BJ (cell line): ENCODE results near the gene ARRDC2. TPM values are rescaled to one million over a fixed set of nuclear protein-coding genes. Genes with fewer than 3 reads are reported as not detected.

Source experiments
- CTCF ChIA-PET: fragments of 350-600 bp; formaldehyde crosslinking; extraction: SDS; loops from one replicate; lab custom pipeline; 2021; ENCODE audit warnings: antibody characterized with exemption, inconsistent platforms; lab: Yijun Ruan, JAX
- POLR2A ChIA-PET: fragments of 300-600 bp; sonication (Branson Sonifier 250); formaldehyde crosslinking; extraction: SDS; loops from one replicate; lab custom pipeline; 2021; ENCODE audit warnings: antibody characterized with exemption; lab: Charles Lee
- DNase-seq: peaks from one replicate; pipeline ENCODE4 v3.0.0-alpha.2; 2011; ENCODE audit warnings: low read depth
- H3K27me3 ChIP-seq: 2 replicates; pipeline ENCODE4 v1.6.0; 2011; ENCODE audit warnings: low read length; ENCODE audit not compliant: control insufficient read depth, insufficient read depth
- H3K36me3 ChIP-seq: 2 replicates; pipeline ENCODE4 v1.5.1; 2011; ENCODE audit warnings: low read length; ENCODE audit not compliant: control insufficient read depth, insufficient read depth
- H3K4me3 ChIP-seq: 2 replicates; pipeline ENCODE4 v1.5.1; 2011; ENCODE audit warnings: low read depth, mild to moderate bottlenecking, control low read depth, low read length
- CTCF ChIP-seq: IDR thresholded peaks from 2 replicates; pipeline ENCODE4 v1.5.1; 2011; ENCODE audit warnings: low read depth, mild to moderate bottlenecking, control low read depth, inconsistent platforms, low read length, moderate library complexity; ENCODE audit not compliant: insufficient read depth
- polyA plus RNA-seq: library from polyadenylated mRNA; depleted of rRNA; stranded (reverse); fragments of >200 nt; gene quantifications from 2 replicates; pipeline ENCODE4 v1.2.3, GENCODE V29; 2011; rRNA removed
- small RNA-seq: library from RNA; depleted of rRNA; stranded (forward); fragments of <200 nt; gene quantifications from one replicate; pipeline ENCODE3, GENCODE V24; 2012; ENCODE audit warnings: low replicate concordance, low read depth; ENCODE audit not compliant: insufficient read length

The ARRDC2 gene
- polyA plus RNA-seq, 1 experiment, result 6.0 TPM

- TF ChIP-seq CTCF, result no peak
- CTCF ChIA-PET, result interaction anchor here (1.0 to 8.4 kb wide), 5 partner anchors 9 to 217 kb away, joined by 3 to 120 read pairs (median 3); partner anchors contain the start of gene ARRDC2
- no peak for DNase-seq
- Histone ChIP-seq H3K27me3 (no peaks in the 10 kb centered on the region; the same call in 1 of the 2 replicates), H3K4me3 (no peak overlapping the region), H3K36me3 (no peaks in the 10 kb centered on the region)
- POLR2A ChIA-PET, result no interaction called here
These were observed 54.1 kb downstream of the ARRDC2 start for GRCh38 chr19:18062028-18062427.

- DNase-seq, result no peak
- 0 out of 2 replicates have a peak, but pooled peaks have one; percentile 16 for TF ChIP-seq CTCF
- ChIA-PET CTCF (interaction anchor here (1.5 kb wide), 1 partner anchor 56 kb away, joined by 4 read pairs; no protein-coding TSS in a partner anchor), POLR2A (no interaction called here)
- H3K36me3 ChIP-seq, result no peaks in the 10 kb centered on the region
- H3K4me3 ChIP-seq, result no peak overlapping the region
- H3K27me3 ChIP-seq, result no peaks in the 10 kb centered on the region; the same call in 1 of the 2 replicates
These were observed 55.5 kb downstream of the ARRDC2 start for GRCh38 chr19:18063463-18063862.

Small RNAs within 50 kb of the gene (small RNA-seq; reads per million reads assigned to genes)
- not detected for gene RNA5SP468

Other genes starting within 250 kb of the ARRDC2 start
- gene B3GNT3, start 213.0 kb upstream of the ARRDC2 start, polyA plus RNA-seq, result not detected in 2 replicates
- gene INSL3, start 186.7 kb upstream of the ARRDC2 start, polyA plus RNA-seq, result 0.18 TPM in 1 of 2 replicates, not detected in the other
- 3.3 and 6.1 TPM in 2 replicates for gene JAK3, start 160.2 kb upstream of the ARRDC2 start, polyA plus RNA-seq
- gene RPL18A, start 148.3 kb upstream of the ARRDC2 start, polyA plus RNA-seq, result 1,501 and 2,264 TPM in 2 replicates
- not detected in 2 replicates for gene SLC5A5, start 136.2 kb upstream of the ARRDC2 start, polyA plus RNA-seq
- gene CCDC124, start 75.2 kb upstream of the ARRDC2 start, polyA plus RNA-seq, result 37.6 and 40.8 TPM in 2 replicates
- 0.06 and 0.10 TPM in 2 replicates for gene KCNN1, start 41.1 kb upstream of the ARRDC2 start, polyA plus RNA-seq
- 0.10 and 0.13 TPM in 2 replicates for gene IL12RB1, start 78.8 kb downstream of the ARRDC2 start, polyA plus RNA-seq
- gene MAST3, start 89.6 kb downstream of the ARRDC2 start, polyA plus RNA-seq, result 1.9 and 2.8 TPM in 2 replicates
- gene PIK3R2, start 145.0 kb downstream of the ARRDC2 start, polyA plus RNA-seq, result 9.4 and 17.4 TPM in 2 replicates
- gene IFI30, start 165.6 kb downstream of the ARRDC2 start, polyA plus RNA-seq, result 11.1 and 14.5 TPM in 2 replicates
- 13.3 and 25.0 TPM in 2 replicates for gene MPV17L2, start 185.0 kb downstream of the ARRDC2 start, polyA plus RNA-seq
- 1.4 and 2.0 TPM in 2 replicates for gene RAB3A, start 195.9 kb downstream of the ARRDC2 start, polyA plus RNA-seq
- gene PDE4C, start 218.3 kb downstream of the ARRDC2 start, polyA plus RNA-seq, result 0.06 and 0.12 TPM in 2 replicates